ENCODE data around the gene CAPN9.
"Not testable (repeated sequence)": the region's sequence is repeated elsewhere in the genome, so short reads cannot be mapped to it uniquely, and the experiment has no call there.

CAPN9 gene

GRCh38 chr1:230706887-230707731 is 40.1 kb upstream of the CAPN9 start:
- no peak for TF ChIP-seq POLR2A (IDR thresholded peaks at IDR 0.05; ENCODE audit: low read length)
- TF ChIP-seq GATA1 (IDR thresholded peaks at IDR 0.05; ENCODE audit: low read depth, low read length): no peak
- no peak for DNase-seq

- no peak for TF ChIP-seq POLR2A (IDR thresholded peaks at IDR 0.05; ENCODE audit: low read length)
- no peak for TF ChIP-seq GATA1 (IDR thresholded peaks at IDR 0.05; ENCODE audit: low read depth, low read length)
- no peak for DNase-seq
These were observed 39.2 kb upstream of the CAPN9 start for GRCh38 chr1:230707732-230708630.

GRCh38 chr1:230708631-230709580 is 38.3 kb upstream of the CAPN9 start:
- TF ChIP-seq GATA1 (IDR thresholded peaks at IDR 0.05; ENCODE audit: low read depth, low read length) (no peak), POLR2A (IDR thresholded peaks at IDR 0.05; ENCODE audit: low read length) (no peak)
- no peak for DNase-seq

- no peak for DNase-seq
- TF ChIP-seq GATA1 (IDR thresholded peaks at IDR 0.05; ENCODE audit: low read depth, low read length) (no peak), POLR2A (IDR thresholded peaks at IDR 0.05; ENCODE audit: low read length) (no peak)
These were observed 37.3 kb upstream of the CAPN9 start for GRCh38 chr1:230709619-230710542.

GRCh38 chr1:230710543-230710904 is 36.7 kb upstream of the CAPN9 start:
- TF ChIP-seq POLR2A (IDR thresholded peaks at IDR 0.05; ENCODE audit: low read length): no peak
- no peak for TF ChIP-seq GATA1 (IDR thresholded peaks at IDR 0.05; ENCODE audit: low read depth, low read length)
- no peak for DNase-seq

- DNase-seq: no peak
- TF ChIP-seq GATA1 (IDR thresholded peaks at IDR 0.05; ENCODE audit: low read depth, low read length): no peak
These were observed 35.9 kb upstream of the CAPN9 start for GRCh38 chr1:230711245-230711644.

GRCh38 chr1:230712470-230712942 is 34.7 kb upstream of the CAPN9 start:
- TF ChIP-seq POLR2A (IDR thresholded peaks at IDR 0.05; ENCODE audit: low read length) (no peak), GATA1 (IDR thresholded peaks at IDR 0.05; ENCODE audit: low read depth, low read length) (no peak)
- no peak for DNase-seq

- no peak for DNase-seq
- TF ChIP-seq POLR2A (IDR thresholded peaks at IDR 0.05; ENCODE audit: low read length): no peak
- no peak for TF ChIP-seq GATA1 (IDR thresholded peaks at IDR 0.05; ENCODE audit: low read depth, low read length)
These were observed 34.0 kb upstream of the CAPN9 start for GRCh38 chr1:230713138-230713537.

- DNase-seq: no peak
- TF ChIP-seq POLR2A (IDR thresholded peaks at IDR 0.05; ENCODE audit: low read length) (no peak), GATA1 (IDR thresholded peaks at IDR 0.05; ENCODE audit: low read depth, low read length) (no peak)
These were observed 33.7 kb upstream of the CAPN9 start for GRCh38 chr1:230713547-230713914.

GRCh38 chr1:230713915-230714764 is 33.0 kb upstream of the CAPN9 start, which contains the start of gene AGT:
TSS of gene AGT (minus strand) at chr1:230714122. CDS start at chr1:230710823, 3,299 bp downstream.
- DNase-seq: no peak
- TF ChIP-seq GATA1 (IDR thresholded peaks at IDR 0.05; ENCODE audit: low read depth, low read length): no peak
- TF ChIP-seq POLR2A (IDR thresholded peaks at IDR 0.05; ENCODE audit: low read length): no peak

- DNase-seq: no peak
- TF ChIP-seq GATA1 (IDR thresholded peaks at IDR 0.05; ENCODE audit: low read depth, low read length) (no peak), POLR2A (IDR thresholded peaks at IDR 0.05; ENCODE audit: low read length) (no peak)
These were observed 31.7 kb upstream of the CAPN9 start for GRCh38 chr1:230715510-230715909.

GRCh38 chr1:230716453-230716852 is 30.7 kb upstream of the CAPN9 start:
- DNase-seq: not testable (repeated sequence)
